Pericardium fibroblast (primary cell): ENCODE results near the gene MITF. TPM values are rescaled to one million over a fixed set of nuclear protein-coding genes. Genes with fewer than 3 reads are reported as not detected.

Experiments
- total RNA-seq: library from RNA; depleted of rRNA; stranded (reverse); fragments of >200 nt; gene quantifications from 2 replicates; pipeline ENCODE4 v1.2.3, GENCODE V29; 2015

Gene MITF, protein sequence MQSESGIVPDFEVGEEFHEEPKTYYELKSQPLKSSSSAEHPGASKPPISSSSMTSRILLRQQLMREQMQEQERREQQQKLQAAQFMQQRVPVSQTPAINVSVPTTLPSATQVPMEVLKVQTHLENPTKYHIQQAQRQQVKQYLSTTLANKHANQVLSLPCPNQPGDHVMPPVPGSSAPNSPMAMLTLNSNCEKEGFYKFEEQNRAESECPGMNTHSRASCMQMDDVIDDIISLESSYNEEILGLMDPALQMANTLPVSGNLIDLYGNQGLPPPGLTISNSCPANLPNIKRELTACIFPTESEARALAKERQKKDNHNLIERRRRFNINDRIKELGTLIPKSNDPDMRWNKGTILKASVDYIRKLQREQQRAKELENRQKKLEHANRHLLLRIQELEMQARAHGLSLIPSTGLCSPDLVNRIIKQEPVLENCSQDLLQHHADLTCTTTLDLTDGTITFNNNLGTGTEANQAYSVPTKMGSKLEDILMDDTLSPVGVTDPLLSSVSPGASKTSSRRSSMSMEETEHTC
- 1.2 and 5.4 TPM in 2 replicates for total RNA-seq

DNA sequence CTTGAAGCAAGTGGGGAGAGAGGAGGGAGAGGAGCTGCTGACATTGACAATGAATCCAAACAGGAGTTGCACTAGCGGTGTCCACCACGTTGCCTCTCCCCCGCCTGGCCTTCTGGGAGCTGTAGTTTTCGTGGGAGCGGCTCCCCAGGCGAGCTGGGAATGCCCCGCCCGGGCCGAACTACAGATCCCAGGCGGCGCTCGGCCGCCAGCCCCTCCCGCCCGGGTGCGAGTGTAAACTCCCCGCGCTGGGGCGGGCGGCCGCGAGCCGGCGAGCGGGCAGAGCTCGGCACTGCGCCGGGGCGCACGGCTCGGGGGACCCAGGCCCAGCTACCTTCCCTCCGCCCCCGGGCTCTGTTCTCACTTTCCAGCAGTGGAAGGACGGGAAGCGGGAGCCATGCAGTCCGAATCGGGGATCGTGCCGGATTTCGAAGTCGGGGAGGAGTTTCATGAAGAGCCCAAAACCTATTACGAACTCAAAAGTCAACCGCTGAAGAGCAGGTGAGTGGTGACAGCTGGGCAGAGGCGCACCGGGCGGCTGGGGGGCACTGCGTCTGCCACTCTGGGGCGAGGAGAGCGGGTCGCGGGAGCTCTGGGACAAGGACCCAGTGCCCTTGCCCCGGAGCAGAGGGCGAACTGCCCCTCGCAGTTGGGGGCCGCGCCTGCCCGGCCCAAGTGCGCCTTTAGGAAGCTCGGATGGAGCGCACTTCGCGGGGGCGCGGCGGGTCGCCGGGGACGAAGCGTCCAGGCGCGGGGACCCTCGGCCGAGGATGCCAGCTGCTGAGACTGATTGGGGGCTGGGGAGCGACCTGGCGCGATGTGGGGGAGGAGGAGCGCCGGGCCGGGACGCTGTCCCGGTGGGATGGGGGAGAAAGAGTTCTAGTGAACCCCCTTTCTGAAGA, at the start of gene MITF:
Gene MITF, plus strand, starts transcription at position 261 of the 899 bp plus-strand sequence. Its CDS starts 134 bp downstream, at position 395.

DNA sequence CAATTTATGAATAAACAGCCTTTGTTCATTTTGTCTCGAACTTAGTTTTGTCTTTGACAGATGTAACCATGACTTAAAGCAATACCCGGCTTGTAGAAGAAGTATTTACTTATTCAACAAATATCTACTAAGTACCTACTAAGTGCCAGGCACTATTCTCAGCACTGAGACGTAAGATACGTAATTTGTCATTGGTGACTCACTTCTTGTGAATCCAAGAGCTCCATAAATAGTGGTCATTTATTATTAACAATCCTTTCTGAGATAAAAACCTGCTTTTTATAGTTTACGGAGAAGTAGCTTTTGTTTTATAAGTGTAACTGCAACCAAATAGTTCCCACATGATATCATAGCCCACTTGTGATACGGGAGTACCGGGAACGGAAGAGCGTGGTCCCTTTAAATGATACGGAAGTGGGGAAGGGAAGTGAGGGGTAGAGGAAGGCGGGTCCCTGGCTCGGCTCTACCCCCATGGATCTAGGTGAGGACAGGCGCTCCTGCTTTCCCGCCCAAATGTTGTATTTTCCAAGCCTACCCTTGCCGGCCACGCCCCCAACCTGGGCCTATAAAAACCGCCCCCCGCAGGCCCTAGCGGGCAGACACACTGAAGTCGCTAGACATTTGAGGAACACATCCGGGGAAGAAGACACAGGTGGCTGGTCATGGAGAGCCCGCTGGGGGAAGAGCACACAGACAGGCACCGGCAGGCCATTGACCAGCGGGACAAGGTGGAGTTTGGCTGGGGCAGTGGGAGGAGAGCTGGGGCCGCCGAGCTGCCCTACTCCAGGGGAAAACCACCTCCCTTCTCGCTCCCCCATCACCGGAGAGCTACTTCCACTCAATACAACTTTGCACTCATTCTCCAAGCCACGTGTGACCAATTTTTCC, 260.1 kb downstream of the MITF start, which contains the start of gene SAMMSON:
Gene SAMMSON, plus strand, starts transcription at position 594 of the 888 bp plus-strand sequence.

